HEK293T (cell line): ENCODE results near the gene ABI1.

Experiments used
- ARNT ChIP-seq: fragments of 450-650 bp; IDR thresholded peaks from 2 replicates; pipeline ENCODE4 v1.6.1; 2017; ENCODE audit warnings: mild to moderate bottlenecking
- BHLHE40 ChIP-seq: fragments of 450-650 bp; IDR thresholded peaks from 2 replicates; pipeline ENCODE4 v1.6.1; 2016; ENCODE audit warnings: mild to moderate bottlenecking, moderate library complexity, borderline replicate concordance
- CTBP1 ChIP-seq: fragments of 450-650 bp; IDR thresholded peaks from 2 replicates; pipeline ENCODE4 v1.6.1; 2016; ENCODE audit warnings: borderline replicate concordance
- FOXK2 ChIP-seq: fragments of 450-650 bp; IDR thresholded peaks from 2 replicates; pipeline ENCODE4 v1.6.1; 2016; ENCODE audit warnings: mild to moderate bottlenecking
- FOXM1 ChIP-seq: fragments of 450-650 bp; IDR thresholded peaks from 2 replicates; pipeline ENCODE4 v1.6.1; 2017; ENCODE audit warnings: mild to moderate bottlenecking, borderline replicate concordance
- HDGF ChIP-seq: fragments of 450-650 bp; IDR thresholded peaks from 2 replicates; pipeline ENCODE4 v1.6.1; 2017; ENCODE audit warnings: antibody characterized with exemption, borderline replicate concordance
- LEF1 ChIP-seq: fragments of 450-650 bp; IDR thresholded peaks from 2 replicates; pipeline ENCODE4 v1.6.1; 2017; ENCODE audit warnings: mild to moderate bottlenecking, borderline replicate concordance
- PKNOX1 ChIP-seq: fragments of 450-650 bp; IDR thresholded peaks from 2 replicates; pipeline ENCODE4 v1.6.1; 2016
- SP1 ChIP-seq: fragments of 450-650 bp; IDR thresholded peaks from 2 replicates; pipeline ENCODE4 v1.6.1; 2017
- SUZ12 ChIP-seq: fragments of 450-650 bp; IDR thresholded peaks from 2 replicates; pipeline ENCODE4 v1.6.1; 2016; ENCODE audit warnings: mild to moderate bottlenecking
- TARDBP ChIP-seq: fragments of 450-650 bp; IDR thresholded peaks from 2 replicates; pipeline ENCODE4 v1.6.1; 2016

DNA sequence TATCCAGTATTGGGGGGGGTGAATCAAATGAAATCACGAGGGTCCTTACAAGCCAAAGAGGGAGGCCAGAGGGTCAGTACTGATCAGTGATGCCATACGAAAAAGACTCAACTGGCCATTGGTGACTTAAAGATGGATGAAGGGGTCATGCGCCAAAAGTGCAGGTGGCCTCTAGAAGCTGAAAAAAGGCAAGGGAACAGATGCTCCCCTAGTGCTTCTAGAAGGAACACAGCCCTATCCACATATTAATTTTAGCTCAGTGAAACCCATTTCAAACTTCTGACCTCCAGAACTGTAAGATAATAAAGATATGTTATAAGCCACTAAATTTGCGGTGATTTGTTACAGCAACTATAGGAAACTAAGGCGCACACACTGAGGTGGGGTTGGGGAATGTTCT is 62.5 kb downstream of the ABI1 start:
- TF ChIP-seq CTBP1 (no peak), SP1 (no peak), SUZ12 (no peak), TARDBP (no peak), FOXM1 (no peak), BHLHE40 (no peak), ARNT (no peak), HDGF (no peak), FOXK2 (no peak), PKNOX1 (no peak), LEF1 (no peak)
